IPS-18c (cell line): ENCODE measurements around the gene NGB.
"Not testable (repeated sequence)": the region's sequence is repeated elsewhere in the genome, so short reads cannot be mapped to it uniquely, and the experiment has no call there.

Experiments
- H3K4me3 ChIP-seq: 2 replicates; pipeline ENCODE4 v1.7.0; 2013; ENCODE audit warnings: low read depth, mild to moderate bottlenecking, low read length, moderate library complexity; ENCODE audit not compliant: insufficient read depth
- H3K9me3 ChIP-seq: one replicate; pipeline ENCODE4 v1.6.1; 2013; ENCODE audit warnings: mild to moderate bottlenecking, low read length, moderate library complexity; ENCODE audit not compliant: control insufficient read depth, insufficient read depth

Gene NGB

DNA sequence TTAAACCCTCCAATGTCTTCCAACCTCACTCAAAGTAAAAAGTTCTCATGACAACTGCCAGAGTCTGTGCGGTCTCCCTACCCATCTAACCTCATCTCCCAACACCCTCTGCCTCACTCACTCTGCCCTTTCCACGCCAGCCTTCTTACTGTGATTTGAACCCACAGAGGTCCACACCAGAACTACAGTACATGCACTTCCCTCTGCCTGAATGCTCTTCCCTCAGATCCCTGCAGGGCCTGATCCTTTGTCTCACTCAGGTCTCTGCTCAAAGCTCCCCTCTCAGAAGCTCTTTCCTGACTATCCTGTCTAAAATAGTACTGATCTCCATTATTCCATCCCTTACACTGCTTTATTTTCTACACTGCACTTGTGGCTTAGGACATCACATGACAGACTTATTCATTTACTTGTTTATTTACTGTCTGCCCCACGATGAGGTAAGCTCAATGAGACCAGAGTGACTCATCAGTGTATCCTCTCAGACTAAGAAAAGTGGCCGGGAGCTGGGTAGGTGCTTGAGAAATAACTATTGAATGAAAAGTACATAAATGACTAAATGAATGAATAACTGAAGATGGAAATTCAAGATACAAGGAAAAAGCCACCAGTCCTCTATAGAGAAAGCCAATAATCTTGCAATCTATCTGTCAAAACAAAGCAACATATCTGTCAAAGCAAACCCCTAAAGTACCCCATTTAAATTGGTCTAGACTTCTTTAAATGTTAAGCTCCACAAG, 32.6 kb upstream of the NGB start:
- no peak overlapping the region for H3K4me3 ChIP-seq
- H3K9me3 ChIP-seq: no peaks in the 10 kb centered on the region

DNA sequence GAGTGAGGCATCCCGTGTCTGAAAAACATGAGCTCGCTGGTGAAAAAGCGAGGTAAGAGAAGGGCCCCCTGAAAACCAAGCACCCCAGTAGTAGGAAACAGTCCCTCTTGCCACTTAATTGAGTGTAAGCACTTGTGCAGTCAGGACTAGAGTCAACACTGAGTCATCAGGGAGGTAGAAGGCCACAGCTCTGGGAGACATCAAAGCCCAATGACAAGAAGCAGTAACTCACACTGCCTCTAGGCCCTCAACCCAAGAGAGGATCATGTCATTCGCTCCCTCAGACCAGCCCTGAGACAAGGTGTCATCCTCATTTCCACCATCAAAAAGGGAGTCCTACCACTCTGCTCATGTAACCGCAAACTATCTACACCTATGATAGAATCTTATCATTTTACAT, 31.9 kb upstream of the NGB start:
- Histone ChIP-seq H3K9me3 (no peaks in the 10 kb centered on the region), H3K4me3 (no peak overlapping the region)

DNA sequence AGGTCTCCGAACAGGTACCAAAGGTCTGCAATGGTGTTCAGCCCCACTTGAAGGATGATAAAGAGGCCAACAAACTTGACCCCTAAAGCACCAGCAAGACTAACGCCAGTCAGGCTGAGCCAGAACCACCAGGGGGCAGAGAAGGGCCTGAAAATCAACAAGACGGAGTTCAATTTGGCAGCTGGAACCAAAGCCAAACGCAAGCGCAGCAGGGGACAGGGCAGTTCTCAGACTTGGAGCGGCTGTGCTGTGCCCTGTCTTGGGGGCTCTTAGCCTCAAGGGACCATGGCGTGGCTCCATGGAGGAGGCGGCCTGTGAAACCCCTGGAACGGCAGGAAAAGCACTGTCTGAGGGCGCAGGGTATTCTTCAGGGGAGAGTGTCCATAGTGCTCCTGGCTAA, 30.1 kb upstream of the NGB start:
- H3K4me3 ChIP-seq: no peak overlapping the region
- no peaks in the 10 kb centered on the region for H3K9me3 ChIP-seq

DNA sequence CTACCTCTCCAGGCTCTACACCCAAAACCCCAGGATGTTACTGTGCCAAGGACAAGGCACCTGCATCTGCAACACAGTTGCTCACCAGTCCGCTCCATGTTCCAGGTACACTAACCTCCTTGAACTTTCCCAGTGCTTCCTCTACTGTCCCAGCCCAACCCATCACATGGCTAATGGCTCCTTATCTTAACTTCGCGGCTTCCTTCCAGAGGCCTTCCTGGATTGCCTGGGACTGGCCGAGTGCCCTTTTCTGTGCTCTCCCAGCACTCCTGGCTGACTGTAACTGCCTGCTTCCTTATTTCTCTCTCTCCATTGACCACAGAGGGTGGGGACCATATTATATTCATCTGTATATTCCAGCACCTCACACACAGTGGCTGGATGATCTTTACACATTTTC, 28.8 kb upstream of the NGB start:
- no peaks in the 10 kb centered on the region for H3K9me3 ChIP-seq
- no peak overlapping the region for H3K4me3 ChIP-seq

DNA sequence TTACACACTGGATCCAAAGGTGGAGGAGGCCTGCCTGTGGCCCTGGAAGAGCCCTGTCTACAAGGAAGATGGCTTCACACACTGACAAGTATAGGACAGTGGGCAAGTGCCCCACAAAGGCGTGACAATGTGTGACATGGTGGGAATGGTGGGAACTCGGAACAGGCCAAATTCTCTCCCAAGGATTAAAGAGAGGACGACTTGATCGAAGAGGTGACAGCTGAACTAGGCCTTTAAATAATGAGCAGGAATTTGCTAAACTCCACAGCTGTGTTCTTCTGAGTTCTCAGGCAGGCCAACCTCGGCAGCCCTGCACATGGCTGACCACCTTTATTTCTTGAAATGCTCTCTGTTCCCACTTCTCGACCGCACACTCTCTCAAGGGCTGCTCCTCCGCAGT, 25.9 kb upstream of the NGB start:
- Histone ChIP-seq H3K4me3 (no peak overlapping the region), H3K9me3 (no peaks in the 10 kb centered on the region)

DNA sequence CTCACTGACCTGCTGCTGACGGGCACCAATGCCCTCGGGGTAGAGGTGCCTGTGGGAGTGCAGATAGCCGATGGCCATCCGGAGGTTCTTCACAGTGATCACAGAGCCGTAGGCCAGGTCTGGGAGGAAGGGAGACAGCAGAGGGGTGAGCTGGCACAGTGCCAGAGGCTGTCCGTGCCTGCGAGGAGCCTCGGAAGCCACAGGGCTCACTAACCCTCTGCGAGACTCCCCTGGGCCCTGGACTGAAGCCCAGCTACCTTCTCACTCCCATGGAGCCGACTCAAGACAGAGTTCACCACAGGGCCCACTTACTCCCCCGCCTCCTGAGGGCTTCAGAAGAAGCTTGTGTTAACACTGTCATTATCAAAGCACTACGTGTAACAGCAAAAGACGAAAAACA, 25.1 kb upstream of the NGB start:
- H3K4me3 ChIP-seq: no peak overlapping the region
- no peaks in the 10 kb centered on the region for H3K9me3 ChIP-seq

DNA sequence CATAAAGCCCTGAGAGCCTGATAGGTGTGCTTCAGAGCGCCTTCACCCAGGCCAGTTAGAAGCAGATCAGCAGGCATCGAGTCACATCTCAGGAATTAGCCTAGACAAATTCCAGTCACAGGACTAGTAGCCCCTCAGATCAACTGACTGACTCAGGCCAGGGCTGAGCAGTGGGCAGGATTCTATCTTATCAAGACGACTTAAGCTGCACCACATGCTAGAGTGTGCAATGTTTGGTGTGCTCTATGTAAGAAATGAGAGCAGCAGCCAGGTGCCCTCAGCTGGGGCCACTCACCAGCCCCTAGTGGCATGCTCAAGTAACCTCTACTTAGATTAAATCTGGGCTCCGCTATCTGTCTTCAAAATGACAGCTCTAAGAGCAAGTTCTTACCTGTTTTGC, 19.7 kb upstream of the NGB start:
- Histone ChIP-seq H3K4me3 (no peak overlapping the region), H3K9me3 (no peaks in the 10 kb centered on the region)

DNA sequence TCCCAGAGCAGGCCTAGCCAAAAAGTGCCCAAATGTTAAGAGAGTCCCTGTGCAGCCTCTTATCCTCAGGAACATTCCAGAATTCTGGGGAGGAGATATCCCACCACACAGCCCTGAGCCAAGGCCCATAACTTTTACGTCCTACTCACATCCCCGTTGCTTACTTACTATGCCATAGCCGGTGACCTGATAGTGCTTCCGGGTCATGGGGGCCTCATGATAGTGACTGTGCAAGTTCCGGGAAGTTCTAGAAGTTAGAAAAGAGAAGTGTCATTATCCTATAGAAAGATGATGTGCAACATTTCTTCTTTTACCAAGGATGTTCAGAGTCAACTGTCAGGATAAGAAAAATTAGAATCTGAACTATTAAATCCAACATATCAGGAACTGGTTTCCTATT, 15.6 kb upstream of the NGB start:
- Histone ChIP-seq H3K4me3 (no peak overlapping the region), H3K9me3 (no peaks in the 10 kb centered on the region)

DNA sequence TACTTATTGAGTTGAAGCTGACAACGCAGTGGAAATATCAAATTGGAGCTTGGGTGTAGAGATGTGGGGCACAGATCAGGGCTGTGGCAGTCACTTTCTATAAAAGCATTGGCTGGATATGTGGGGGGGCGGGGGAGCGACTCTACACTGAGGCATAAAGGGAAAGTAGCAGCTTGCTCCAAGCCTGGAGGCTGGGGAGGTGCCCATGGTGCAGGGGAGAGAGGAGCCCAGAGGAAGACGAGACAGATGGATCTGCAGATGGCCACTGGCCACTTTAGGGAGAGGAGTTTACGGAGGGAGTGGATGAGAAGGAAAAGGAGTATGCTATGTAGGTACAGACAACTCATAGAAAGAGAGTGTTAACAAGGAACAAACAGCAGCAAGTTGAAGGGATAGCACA, 13.5 kb upstream of the NGB start:
- H3K9me3 ChIP-seq: no peaks in the 10 kb centered on the region
- no peak overlapping the region for H3K4me3 ChIP-seq

DNA sequence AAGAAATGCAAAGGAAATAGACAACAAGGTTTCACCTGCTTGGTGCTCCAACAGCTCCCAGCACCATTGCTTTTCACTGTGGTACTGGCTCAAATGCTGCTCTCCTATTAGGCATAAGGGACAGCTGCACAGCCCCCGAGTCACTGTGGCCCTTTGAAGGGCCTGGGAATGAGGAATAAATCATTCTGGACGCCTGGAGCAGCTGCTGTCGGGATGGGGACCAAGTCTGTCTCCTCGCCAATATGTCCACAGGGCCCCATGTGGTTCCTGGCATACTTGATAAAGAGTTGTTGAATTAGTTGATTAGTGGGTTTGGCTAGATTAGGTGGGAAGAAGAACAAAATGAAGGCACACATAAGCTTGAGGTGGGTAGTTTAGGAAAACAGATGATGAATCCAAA, 13.1 kb upstream of the NGB start:
- H3K9me3 ChIP-seq: no peaks in the 10 kb centered on the region
- H3K4me3 ChIP-seq: no peak overlapping the region

DNA sequence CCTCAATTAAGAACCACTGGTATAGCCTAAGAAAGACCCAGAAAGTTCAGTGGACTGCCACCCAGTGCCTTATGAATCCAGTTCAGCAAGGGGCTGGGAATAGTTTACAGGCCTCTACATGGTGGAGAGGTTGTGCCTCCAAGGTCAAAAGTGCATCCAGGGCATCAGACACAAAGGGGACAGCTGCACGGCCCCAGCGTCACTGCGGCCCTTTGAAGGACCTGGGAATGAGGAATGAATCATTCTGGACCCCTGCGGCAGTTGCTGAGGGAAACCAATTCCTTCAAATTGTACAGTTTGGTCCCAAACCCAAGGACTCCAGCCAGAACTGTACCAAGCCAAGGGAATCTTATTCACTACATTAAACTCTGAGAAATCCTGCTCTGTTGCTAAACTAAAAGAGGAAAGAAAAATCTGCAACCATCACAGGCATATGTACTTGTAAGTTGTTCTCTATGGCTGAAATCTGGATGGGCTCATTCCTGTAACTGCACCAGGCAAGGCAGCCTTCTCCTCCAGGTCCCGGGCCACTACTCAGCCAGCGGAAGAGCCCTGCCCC, 10.9 kb upstream of the NGB start:
- H3K9me3 ChIP-seq: no peaks in the 10 kb centered on the region
- H3K4me3 ChIP-seq: no peak overlapping the region

DNA sequence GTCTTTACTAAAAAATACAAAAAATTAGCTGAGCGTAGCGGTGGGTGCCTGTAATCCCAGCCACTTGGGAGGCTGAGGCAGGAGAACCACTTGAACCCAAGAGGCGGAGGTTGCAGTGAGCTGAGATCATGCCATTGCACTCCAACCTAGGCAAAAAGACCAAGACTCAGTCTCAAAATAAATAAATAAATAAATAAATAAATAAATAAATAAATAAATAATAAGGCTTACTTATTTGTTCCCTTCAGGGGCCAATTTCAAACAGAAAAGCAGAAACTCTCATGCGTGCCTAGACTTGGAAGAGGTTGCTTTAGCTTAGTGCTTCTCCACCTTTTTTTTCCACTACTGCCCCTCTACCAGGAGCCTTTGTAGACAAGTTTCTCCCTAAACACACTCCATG, 9.9 kb upstream of the NGB start:
- H3K9me3 ChIP-seq, H3K4me3 ChIP-seq: not testable (repeated sequence)

DNA sequence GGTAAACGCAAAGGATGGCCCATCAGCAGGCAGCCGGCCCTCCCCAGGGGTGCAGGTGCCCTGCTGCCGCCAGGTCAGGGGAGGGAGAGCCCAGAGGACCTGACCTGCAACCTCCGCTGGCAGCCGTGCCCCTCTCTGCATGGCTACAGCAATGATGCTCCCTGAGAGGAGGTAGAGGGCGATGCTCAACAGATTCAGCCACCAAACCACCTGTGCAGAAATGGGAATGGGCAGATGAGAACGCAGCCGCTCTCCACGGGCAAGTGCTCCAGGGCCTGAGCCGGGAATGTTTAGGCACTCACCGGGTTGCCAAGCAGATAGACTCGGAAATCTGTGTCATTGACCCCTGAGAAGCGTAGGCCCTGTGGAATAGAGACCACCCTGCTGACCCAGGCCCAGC, 8.7 kb upstream of the NGB start:
- H3K9me3 ChIP-seq: no peaks in the 10 kb centered on the region
- H3K4me3 ChIP-seq: no peak overlapping the region

DNA sequence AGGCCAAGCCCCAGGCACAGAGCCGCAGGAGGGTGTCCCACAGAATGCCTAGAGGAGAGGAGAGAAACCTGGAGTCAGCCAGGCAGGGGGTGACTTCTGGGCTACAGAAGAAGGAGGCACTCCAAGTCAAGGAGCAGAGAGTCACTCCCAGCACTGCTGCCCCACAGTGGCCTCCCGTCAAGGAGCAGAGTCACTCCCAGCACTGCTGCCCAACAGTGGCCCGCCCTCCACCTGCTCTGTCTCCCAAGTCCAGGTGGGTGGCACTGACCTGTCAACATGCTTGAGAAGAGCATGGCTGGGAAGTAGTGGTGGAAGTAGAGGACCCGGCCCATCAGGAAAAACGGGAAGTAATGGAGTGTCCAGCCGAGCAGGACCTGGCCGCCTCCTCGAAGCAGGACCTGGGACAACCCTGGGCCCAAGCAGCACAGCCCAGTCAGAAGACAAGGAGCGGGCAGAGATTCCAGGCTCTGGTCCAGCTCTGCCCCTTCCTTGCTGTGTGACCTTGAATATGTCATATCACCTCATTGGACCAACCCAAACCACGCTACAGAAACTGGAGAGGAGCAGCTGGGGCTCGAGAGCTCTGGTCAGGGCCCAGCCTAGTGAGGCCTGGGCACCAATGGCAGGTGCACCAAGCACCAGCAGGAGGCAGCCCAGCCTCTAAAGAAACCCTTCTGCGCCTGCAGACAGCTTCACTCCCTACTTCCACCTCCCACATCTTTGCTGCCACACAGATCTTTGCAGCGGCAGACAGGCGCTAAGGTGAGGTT, 7.6 kb upstream of the NGB start:
- H3K4me3 ChIP-seq: no peak overlapping the region
- no peaks in the 10 kb centered on the region for H3K9me3 ChIP-seq

DNA sequence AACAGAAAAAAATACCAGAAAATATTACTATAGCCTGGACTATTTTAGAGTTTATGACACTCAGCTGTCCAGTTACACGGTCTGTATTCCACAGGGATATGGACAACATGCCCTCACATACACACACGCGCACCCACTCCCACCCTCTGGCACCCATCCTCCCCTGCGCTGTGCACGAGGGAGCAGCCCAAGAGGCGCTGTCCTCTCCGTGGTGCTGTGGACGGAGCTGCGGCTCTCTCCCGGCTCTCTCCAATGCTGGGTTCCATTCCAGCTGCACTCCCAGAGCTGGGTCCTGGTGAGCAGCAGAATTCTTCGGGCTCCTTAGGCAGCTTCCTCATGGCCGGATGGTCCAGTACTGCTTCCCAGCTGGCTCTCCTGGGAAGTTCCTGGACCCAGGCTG, 6.0 kb upstream of the NGB start:
- Histone ChIP-seq H3K9me3 (no peaks in the 10 kb centered on the region), H3K4me3 (no peak overlapping the region)

DNA sequence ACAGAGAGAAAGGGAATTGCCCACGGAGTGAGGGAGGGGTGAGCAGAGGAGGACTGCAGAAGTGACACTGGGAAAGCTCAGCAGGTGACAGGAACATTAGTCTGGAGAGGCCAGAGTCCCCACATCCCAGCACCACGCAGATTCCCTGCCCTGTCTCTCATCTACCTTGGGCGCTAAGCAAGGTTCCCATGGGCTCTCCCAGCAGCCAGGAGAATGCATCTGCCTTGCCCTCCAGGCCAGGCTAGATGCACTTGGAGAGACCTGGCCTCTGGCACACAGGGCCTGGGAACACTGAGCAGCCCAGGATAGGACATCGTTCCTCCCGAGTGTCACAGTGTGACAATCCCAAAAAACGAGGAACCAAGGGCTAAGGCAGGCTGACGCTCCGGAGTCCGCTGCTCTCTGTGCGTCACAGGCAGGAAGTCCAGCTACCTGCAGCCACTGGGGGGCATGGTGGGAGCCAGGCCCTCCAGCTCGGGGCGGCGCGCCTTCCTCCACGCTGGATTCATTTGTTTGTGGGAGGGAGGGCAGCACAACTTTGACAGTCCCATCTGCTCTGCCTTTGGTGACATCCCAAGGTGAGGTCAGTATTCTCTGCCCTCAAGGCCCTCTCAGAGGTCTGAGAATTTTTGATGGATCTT, 5.4 kb upstream of the NGB start:
- Histone ChIP-seq H3K9me3 (no peaks in the 10 kb centered on the region), H3K4me3 (no peak overlapping the region)

DNA sequence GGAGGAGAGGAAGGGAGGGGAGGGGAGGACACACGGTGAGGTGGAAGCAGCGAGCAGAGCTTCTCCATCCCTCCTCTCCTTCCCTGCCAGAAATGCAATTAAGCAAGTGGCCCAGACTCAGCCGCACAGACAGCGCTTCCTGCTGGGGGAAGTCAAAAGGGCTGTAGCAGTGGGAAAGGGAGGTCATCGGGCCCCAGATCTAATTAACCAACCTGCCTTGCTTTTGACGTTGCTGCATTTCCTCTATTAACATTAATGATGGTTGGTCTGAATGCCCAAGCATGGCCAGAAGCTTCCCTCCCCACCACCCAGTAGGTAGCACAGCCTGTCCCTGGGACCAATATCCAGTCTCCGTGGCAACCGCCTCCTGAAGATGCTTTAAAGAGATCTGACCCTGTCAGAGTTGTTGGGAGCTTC, 4.6 kb upstream of the NGB start:
- H3K4me3 ChIP-seq: no peak overlapping the region
- H3K9me3 ChIP-seq: no peaks in the 10 kb centered on the region

DNA sequence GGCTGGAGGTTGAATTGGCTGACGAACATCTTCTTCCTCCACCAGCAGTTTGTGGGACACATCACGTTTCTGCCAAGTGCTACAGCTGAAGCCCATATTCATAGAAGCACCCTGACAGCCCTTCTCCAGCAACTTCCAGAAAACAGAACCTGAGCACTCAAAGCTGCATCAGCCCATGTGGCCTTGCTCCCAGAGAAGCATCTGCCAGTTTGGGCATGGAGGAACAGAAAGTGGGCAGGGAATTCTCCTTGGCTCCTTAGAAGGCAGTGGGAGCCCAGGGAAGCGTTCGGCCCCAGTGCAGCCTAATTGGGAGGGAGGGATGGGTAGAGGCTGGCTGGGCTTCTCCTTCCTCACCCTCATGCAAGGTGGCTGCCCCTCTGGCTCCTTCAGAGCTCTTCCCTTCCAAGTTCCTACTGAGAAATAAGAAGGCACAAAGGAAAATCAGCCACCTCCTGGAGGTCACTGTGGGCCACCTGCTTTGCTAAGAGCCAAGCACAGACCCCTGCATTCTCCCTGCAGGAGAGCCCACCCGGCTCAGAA, 4.1 kb upstream of the NGB start:
- H3K4me3 ChIP-seq: no peak overlapping the region
- no peaks in the 10 kb centered on the region for H3K9me3 ChIP-seq
